Stimulated activated CD4-positive, alpha-beta T cell treated with anti-CD3 and anti-CD28 coated beads, Interleukin-12 subunit alpha, Interleukin-12 subunit beta, amount 100 ng/mL, for 24 hours (primary cell): ENCODE measurements around the gene PRDM16.

Experiments
- DNase-seq, 2 experiments: peaks; one replicate each; pipeline ENCODE4 v3.0.0-alpha.2; 2020; ENCODE audit warnings: low read depth in 2 of 2

Gene PRDM16

GRCh38 chr1:3427711-3428704 lies 359.0 kb downstream of the PRDM16 start:
- DNase-seq = no peak

DNA sequence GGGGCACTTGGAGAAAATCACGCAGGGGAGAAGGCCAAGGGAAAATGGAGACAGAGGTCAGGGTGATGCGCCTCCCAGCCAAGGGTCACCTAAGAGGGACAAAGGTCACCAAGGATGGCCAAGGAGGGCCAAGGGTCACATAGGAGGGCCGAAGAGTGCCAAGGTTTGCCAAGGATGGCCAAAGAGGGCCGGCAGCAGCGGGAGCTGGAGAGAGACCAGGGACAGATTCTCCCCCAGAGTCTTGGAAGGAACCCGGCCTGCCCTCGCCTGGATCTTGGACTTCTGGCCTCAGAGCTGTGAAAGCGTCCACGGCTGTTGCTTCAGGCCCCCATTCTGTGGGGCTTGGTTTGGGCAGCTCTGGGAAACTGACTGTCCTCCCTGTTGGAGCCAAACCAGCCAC lies 359.9 kb downstream of the PRDM16 start:
- no peak for DNase-seq

GRCh38 chr1:3429320-3429719 lies 360.3 kb downstream of the PRDM16 start:
- no peak for DNase-seq

GRCh38 chr1:3429766-3430165 lies 360.8 kb downstream of the PRDM16 start:
- no peak for DNase-seq

DNA sequence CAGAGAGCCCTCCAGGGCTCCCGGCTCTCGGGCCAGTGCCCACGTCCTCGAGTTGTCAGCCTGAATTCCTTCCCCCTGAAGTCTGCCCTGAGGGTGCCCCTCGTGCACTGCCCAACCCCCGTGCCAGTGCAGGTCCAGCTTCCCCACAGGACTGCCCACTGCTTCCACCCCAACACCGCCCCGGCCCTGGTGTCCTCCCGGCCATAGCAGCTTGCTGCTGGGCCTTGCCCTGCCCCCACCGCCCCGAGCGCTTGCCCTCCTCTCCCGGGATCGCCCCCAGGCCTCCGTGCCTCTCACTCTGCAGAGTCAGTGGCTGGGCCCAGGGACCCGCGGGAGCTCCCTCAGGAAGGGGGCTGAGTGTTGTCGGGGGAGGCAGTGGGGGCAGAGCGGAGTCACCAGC lies 361.4 kb downstream of the PRDM16 start:
- no peak for DNase-seq

GRCh38 chr1:3430820-3431219 lies 361.8 kb downstream of the PRDM16 start:
- DNase-seq = no peak

DNA sequence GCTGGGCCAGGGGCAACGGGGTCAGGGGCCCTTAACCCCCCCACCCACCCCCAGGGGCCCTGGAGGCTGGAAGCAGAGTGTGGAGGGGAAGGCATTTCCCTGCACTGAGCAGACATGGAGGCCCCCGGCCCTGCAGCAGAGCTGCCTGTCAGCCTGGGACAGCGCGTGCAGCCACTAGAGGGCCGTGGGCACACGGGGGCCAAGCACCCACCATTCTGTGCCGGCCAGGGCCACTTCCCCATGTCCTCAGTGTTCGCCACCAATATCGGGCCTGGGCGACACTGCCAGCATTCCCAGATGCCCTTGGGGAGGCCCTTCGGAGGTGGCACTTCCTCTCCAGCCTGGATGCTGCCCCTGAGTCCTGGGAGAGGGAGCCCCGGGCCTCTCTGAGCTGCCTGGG lies 362.3 kb downstream of the PRDM16 start:
- DNase-seq = no peak

DNA sequence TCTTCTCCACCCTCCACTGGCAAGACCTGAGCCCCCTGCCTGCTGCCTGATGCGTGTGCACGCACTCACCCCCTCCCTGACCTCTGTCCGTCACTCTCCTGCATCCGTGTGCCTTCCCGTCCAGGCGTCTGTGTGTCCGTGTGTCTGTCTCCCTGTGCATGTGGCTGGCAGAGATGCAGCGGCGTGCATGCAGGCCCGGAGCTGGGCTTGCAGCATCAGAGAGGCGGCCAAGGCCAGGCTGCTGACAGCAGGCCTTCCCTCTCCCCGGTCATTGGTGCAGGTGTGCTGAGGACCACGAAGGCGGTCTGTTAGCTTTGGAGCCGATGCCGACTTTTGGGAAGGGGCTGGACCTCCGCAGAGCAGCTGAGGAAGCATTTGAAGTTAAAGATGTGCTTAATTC lies 362.7 kb downstream of the PRDM16 start:
- DNase-seq = no peak

GRCh38 chr1:3432306-3432705 lies 363.3 kb downstream of the PRDM16 start:
- no peak for DNase-seq

DNA sequence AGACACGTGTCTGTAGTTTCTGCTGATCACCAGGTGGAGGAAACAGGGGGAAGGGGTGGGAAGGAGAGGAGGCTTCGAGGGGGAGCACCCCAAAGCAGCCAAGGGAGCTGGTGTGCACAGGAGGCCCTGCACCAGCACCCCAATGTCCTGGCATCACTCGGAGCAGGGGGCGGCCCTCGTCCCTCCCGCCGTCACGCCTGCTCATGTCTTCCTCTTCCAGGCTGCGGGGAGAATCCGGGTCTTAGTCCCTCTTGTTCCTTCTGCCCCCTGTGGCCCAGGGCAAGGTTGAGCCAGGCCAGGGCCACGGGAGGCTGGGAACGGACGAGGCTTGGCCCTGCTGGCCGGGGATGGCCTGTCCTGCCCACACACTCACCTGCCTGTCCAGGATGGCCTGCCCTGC lies 364.1 kb downstream of the PRDM16 start:
- DNase-seq = no peak

- DNase-seq = no peak
Measured at GRCh38 chr1:3433596-3434320, 364.8 kb downstream of the PRDM16 start.

DNA sequence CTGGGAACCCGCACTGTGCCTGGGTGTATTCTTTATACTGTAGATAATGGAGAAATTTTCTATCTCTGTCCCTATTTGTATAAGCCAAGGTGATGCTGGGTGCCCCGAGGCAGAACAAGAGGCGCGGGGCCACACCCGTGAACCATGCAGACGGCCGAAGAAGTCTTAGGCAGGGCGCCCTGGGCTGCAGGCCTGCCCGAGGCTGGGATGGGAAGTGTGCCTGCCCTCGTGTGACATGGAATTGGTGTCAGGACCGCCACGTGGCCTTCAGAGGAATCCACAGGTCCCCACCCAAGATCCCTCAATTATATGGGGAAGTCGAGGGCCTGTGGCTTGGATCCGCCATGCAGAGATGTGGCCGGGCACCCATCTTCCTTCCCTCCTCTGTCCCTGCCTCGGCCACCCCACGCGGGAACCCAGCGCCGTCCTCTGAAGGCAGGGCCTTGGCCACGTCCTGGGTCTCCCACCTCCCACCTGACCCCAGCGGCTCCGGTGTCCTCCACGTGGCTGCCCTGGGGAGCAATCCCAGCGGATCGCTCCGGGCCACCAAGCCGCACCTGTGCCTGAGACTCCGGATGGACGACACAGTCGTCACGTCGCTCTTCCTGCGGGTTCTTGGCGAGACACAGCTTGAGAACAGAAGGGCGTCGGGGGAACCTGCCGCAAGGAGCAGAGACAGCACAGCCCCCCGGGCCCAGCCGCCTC lies 365.6 kb downstream of the PRDM16 start:
- no peak for DNase-seq

DNA sequence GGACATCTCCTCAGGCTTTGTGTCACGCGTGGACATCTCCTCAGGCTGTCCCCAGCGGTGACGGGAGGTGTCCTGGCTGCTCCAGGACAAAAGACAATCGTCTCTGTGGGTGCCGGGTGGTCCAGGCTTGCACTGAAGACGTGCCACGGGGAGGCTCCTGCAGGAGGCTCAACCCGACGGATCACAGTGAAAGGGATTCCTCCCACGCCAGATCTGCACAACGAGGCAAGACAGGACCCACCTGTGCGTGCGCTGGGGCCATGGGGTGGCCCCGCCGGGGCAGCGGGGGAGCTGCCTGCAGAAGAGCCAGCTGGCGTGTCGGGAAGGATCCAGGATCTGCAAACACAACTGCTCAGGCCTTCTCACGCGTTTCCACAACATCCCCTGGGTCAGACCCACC lies 366.7 kb downstream of the PRDM16 start:
- no peak for DNase-seq

DNA sequence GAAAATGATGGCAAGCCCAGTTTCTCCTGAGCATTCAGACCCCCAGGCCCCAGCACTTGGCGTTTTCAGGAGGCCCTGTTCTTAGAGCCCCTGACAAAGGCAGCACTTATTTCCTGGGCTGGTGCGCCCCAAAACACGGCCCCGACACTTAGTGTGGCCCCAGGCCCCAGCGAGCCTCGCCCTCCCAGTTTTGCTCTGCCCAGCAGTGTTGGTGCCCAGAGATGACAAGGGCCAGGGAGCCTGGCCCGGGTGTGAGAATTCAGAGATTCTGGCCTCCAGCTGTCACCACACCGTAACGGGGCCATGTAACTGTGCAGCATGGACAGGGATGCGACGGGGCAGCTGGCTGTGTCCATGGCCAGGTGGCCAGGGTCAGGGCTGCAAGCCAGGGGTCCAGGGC lies 367.4 kb downstream of the PRDM16 start:
- no peak for DNase-seq

- no peak for DNase-seq
Measured at GRCh38 chr1:3436901-3437300, 367.9 kb downstream of the PRDM16 start.

DNA sequence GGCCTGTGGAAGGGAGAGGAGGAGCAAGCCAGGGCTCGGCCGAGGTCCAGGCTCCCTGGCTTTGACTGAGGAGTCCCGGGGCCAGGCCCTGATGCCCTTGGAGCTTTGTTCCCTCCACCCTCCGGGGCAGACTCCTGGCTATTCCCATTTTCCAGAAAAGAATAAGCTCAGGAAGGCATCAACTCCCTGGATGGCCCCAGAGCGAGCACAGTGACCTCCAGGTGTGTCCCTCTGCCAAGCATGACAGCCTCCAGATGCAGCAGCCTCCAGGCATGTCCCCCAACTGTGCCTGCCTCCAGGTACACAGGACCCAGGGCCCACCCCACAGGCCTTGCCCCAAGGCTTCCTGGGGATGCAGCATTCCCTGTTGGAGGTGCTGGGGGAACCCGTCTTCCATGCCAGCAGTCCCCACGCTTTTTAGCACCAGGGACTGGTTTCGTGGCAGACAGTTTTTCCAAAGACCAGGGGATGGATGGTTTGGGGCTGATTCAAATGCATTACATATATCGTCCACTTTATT lies 369.7 kb downstream of the PRDM16 start:
- DNase-seq = no peak

DNA sequence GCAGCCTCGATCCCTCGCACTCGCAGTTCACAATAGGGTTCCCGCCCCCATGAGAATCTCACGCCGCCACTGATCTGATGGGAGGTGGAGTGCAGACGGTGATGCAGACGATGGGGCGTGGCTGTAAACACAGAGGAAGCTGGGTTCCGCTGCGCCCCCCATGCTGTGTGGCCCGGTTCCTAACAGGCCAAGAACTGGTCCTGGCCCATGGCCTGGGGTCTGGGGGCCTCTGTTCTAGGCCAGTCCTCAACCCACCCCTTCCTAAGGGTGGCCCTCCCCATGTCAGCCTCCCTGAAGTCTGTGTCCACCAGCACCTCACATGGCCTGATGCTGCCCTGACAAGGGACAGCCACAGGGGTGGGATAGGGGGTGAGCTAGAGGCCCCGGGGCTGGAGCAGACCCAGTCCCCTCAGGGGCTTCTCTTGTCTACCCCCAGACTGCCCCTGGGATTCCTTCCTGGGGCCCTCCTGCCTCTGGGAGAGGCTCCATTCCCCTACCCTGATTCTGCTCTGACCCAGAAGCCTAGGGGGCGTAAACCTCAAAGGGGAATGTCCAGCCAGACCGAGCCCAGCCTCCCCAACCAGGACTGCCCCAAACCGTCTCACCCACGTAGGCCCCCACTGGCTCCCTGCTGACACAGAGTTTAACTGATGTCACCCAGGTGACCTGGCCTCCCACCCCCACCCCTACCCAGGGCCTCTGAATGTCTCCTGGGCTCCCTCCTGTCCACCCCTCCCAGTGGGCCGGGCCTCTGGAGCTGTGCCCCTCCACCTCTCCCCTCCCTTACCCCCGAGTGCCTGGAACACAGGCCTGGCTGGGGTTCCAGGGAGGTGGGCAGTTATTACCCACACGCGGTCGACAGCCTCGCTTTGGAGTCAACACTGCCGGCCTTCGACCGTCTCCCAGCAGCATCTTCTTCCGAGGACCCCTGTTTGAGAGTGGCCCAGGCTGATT lies 370.6 kb downstream of the PRDM16 start:
- DNase-seq = no peak

DNA sequence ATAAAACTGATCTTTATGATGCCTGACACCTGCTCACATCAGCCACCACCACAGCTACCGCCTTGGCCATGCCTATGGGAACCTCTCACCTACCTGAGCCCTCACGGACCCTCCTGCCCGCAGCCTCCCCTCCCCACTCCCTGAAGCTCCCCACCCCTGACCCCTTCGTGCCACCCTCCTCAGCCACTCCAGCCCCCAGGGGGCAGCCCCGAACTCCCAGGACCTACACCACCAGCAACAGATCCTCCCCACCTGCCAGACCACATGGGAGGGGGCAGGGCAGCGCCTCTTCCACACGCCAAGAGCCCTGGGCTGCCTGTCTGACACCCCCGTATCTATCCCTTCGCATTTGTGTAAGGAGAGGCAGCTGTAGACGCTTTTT lies 371.3 kb downstream of the PRDM16 start:
- DNase-seq = no peak

- no peak for DNase-seq
Measured at GRCh38 chr1:3440711-3441409, 371.9 kb downstream of the PRDM16 start.

GRCh38 chr1:3441410-3441847 lies 372.4 kb downstream of the PRDM16 start:
- DNase-seq = no peak
